CMK (cell line): Measurements from ENCODE around the gene PNLIPRP1.

Source experiments
- DNase-seq: peaks from one replicate; pipeline ENCODE4 v3.0.0-alpha.2; 2010; ENCODE audit warnings: low read depth

The PNLIPRP1 gene

GRCh38 chr10:116599991-116600390 lies 9.2 kb downstream of the PNLIPRP1 start:
- no peak for DNase-seq

DNA sequence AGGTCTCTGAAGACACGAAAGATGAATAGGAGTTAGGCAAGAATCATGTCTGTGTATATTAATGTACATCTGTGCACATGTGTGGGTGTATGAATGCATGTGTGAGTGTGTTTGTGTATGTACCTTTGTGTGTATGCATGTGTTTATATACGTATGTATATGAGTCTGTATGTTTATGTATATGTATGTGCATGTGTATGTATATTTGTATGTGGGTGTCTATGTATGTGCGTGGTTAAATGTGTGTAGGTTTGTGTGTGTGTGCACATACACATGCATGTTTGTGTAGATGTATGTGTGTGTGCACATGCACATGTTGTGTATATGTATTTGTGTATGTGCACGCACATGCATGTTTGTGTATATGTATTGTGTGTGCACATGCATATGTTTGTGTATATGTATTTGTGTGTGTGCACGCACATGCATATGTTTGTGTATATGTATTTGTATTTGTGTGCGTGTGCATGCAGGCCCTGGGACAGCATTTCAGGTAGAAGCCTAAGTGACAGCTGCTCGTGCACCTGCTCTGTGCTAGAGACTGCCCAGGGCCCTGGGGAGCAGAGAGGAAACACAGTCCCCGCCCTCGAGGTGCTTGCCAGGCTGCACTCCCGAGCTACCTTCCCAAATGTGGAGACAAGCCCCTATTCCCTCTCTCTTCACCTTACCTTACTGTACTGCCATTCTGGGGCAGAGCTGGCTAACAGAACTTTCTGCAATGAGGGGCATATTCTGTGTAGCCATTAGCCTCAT lies 12.1 kb downstream of the PNLIPRP1 start:
- DNase-seq, result no peak

GRCh38 chr10:116606061-116606483 lies 15.3 kb downstream of the PNLIPRP1 start:
- no peak for DNase-seq

DNA sequence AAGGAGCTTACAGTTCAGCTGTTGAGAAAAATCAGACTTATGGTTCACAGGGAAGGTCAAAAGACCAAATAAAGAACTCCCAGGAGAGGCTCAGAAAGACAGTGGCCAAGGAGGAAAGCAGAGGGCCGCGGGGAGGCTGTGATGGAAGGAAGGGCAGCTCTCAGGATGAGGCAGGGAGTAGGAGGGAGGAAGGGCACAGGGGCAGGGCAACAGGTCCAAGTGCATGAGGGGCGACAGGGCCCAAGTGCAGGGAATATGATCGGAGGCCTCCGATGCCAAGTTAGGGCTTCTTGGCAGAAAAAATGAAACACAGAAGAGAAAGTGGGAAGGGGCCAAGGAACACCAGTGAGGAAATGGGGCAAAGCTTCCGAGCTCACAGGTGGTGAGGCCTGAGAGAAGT lies 16.6 kb downstream of the PNLIPRP1 start:
- DNase-seq, result no peak

DNA sequence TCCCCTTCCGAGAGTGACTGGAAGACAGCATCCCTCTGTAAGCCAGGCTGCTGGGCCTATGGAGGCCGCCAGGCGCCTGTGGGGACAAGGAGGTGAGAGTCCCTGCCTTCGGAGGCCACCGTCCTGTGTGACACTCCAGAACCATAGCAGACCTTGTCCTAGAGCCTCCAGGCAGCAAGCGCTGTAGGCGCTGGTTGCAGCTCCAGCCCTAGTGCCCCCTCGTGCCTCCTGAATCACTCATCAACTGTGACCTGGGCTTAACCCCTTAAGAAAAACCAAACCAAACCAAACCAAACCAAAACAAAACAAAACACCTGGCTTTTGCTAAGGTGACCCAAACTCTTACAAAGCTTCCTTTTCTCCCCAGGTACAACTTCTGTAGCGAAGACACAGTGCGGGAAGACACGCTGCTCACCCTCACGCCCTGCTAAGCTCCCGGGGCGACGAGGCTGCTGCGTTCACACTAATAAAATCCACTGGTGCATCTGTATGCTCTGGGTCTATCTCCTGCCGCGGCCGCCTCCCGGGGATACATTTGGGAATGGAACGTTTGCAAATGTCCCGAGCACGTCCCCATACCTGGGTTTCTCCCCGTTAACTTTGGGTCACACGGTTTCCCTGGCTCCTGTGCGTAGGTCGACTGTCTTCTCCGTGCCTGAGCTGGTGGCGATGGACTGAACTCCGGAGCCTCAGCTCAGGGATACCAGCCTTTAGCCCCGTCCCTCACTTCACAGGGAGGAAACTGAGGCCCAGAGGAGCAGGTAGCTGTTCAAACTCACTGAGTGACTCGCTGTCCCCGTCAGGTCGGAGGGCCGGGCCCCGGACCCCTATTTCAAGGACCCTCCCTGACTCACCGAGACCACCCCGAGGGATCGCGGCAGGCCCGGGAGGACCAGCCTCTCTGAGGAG lies 18.2 kb downstream of the PNLIPRP1 start:
- DNase-seq, result no peak

GRCh38 chr10:116610443-116611152 lies 19.8 kb downstream of the PNLIPRP1 start:
- DNase-seq, result no peak

- no peak for DNase-seq
These were observed 20.4 kb downstream of the PNLIPRP1 start for GRCh38 chr10:116611153-116611545.

GRCh38 chr10:116612107-116612769 lies 21.5 kb downstream of the PNLIPRP1 start:
- DNase-seq, result no peak

DNA sequence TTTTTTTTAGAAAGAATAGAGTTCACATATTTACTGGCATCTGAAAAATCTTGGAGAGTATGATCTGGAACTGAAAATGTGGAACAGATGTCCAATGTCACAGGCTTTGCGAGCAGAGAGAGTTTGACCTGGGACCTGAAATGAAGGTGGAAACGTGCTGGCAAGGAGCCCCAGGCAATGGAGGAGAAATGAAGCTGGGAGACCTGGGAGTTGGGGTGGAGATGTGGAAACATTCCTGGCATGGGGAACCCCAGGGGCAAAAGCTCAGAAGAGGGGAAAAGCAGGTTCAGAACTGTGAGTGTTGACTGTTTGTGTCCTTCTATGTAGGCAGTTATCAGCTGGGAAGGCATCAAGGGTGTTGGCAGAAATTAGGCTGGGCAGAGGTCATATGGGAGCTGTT lies 22.7 kb downstream of the PNLIPRP1 start:
- DNase-seq, result no peak

DNA sequence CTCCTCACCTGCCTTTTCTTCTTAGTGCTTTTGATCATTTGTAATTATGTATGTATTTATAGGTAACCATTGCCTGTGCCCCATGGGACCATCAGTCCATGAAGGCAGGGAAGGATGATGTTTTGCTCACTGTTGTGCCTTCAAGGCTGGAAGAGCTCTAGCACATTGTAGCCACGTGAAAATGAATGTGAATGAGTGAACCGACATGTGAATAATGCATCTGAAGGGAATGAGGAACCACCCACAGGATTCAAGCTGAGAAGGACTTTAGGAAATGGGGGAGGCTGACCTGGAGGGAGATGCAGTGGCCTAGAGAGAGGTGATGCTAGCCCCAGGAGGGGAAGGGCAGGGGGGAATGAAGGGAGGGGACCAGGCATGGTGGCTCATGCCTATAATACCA lies 24.0 kb downstream of the PNLIPRP1 start:
- DNase-seq, result no peak

GRCh38 chr10:116615199-116615776 lies 24.5 kb downstream of the PNLIPRP1 start:
- no peak for DNase-seq

GRCh38 chr10:116620423-116621400 lies 30.0 kb downstream of the PNLIPRP1 start, which contains the start of gene PNLIPRP2:
Gene PNLIPRP2 (plus strand): TSS chr10:116620953.
- DNase-seq, result no peak

DNA sequence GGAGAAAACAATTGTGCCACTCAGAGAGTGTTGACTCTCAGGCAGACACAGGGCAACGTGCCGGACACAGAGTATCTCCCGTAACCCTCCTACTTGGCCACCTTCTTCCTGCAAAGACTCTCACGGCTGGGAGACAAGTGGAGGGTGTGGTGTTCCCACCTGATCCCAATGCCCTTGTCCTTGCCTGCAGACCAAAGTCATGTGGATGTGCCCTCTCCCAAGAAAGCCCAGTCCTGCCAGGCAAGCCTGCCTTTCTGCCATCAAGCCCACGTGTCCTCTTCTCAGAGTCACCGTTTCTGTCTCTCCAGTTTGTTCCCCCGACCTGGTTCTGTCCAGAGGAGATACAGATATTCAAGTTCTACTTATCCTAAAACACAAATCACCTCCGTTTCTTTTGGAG lies 30.7 kb downstream of the PNLIPRP1 start:
- no peak for DNase-seq

DNA sequence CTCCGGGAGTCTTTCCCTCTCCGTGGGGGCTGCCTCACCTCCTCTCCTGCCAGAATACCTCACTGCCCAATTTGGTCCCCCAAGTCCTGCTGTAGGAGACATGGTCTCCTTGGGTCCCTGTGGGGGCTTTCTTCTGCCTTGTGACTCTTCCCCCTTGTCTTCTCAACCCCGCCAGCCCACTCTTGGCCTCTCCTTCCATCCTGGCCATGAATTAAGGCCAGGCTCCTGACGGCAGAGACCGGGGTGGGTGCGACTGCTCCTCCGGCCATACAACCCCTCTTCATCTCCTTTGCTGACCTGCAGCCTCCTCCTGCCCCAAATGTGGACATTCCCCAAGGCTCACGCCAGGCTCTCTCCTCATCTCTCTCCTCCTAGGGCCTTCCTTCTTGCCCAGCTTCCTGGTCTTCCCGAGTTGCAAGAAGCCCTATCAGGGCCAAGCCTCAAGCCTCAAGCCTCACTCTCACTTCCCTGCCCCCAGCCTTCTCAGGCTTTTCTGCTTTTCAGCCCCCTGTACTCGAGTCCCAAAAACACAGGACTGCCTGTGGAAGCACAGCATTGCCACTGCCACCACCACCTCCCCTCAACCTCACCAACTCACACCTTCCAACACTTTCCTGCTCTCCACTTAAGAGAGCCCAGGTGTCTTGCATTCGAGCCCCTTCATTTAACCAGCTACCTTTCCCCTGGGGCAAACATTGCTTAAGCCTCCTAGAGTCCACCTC lies 31.3 kb downstream of the PNLIPRP1 start:
- DNase-seq, result no peak

GRCh38 chr10:116625845-116626244 lies 35.1 kb downstream of the PNLIPRP1 start:
- no peak for DNase-seq

DNA sequence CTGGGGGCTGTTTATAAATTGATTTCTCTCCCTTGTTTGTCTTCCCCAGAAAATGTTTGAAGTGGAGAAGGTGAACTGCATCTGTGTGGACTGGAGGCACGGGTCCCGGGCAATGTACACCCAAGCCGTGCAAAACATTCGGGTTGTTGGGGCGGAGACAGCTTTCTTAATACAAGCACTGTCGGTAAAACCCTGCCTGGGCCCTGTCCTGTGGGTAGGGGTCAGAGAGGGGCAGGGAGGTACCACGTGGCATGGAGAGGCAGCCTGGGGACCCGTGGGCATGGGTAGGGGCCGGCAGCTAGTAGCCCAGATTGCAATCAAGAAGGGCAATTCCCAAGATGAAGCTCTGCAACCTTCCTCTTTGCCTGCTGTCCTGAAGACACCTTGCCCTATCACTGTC lies 36.1 kb downstream of the PNLIPRP1 start:
- DNase-seq, result no peak

- no peak for DNase-seq
These were observed 36.7 kb downstream of the PNLIPRP1 start for GRCh38 chr10:116627386-116627933.

DNA sequence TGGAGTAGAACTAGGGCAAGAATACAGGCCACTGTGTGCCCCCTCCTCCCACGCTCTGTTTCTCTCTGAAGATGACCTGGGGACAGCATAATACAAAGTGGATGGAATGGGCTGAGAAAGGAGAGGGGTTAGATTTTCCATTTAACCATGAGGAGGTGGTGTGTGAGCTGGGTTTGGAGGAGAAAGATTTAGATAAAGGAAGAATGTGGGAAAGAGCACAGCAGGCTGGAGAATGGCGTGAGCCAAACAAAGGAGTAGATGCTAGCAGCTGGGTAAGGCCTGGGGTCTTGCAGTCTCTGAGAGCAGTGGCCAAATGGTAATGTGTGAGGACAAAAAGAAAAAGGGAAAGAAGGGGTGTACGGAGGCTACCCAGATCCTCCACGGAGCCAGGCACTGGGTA lies 38.6 kb downstream of the PNLIPRP1 start:
- no peak for DNase-seq

GRCh38 chr10:116630020-116630419 lies 39.3 kb downstream of the PNLIPRP1 start:
- DNase-seq, result no peak
